ENCODE results near the gene STAT5B. TPM values are rescaled to one million over a fixed set of nuclear protein-coding genes. Genes with fewer than 3 reads are reported as not detected.
A peak's percentile ranks its signal among the peaks of the same experiment; 100 is the strongest.
"Not testable (repeated sequence)": the region's sequence is repeated elsewhere in the genome, so short reads cannot be mapped to it uniquely, and the experiment has no call there.

The STAT5B gene
- total RNA-seq, 6 experiments from 2014 or later, result 16.8 to 22.5 (median 20.1) TPM

DNA sequence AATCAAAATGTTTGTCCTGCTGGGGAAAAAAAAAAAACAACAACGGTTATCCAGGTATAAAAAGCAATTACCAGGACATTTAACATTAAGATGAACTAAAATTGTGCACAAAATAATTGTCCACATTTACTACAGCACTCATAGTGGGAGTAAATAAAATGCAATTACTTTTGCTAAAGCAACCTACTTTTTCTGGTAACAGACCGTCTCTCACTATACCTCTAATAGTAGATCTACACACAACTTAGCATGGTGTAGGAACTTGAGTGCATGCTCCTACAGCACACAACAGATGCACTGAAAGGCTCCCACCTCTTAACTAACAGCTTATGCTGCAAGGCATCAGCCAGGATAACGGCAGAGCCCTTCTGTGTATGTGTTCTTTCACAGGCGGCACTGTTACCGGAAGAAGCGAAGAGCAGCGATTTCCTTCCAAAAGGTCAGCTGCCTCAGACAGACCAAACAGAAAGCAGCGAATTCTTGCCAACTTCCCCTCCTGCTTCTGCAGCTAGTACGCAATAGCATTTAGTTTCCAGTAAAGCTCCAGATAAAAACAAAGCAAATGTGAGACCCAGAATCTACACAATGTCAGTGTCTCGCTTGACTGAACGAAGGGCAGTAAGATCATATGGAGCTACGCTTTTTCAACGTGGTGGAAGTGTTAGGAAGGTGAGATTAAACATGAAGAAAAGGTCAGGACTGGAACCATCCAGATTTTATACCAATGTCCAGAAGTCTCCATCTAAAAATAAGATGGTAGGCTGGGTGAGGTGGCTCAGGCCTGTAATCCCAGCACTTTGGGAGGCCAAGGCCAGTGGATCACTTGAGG, 27.6 kb downstream of the STAT5B start:
- Mint-ChIP-seq H3K36me3 (ENCODE audit: low read depth) (peaks cover 5% of the 10 kb centered on the region), H3K4me3 (peak overlapping the region; percentile 77), H3K27me3 (ENCODE audit: insufficient read depth) (no peaks in the 10 kb centered on the region; the same call in 1 of the 2 replicates), H3K9me3 (no peaks in the 10 kb centered on the region), H3K27ac (peak overlapping the region; percentile 78), H3K4me1 (ENCODE audit: low read depth) (peaks cover 38% of the 10 kb centered on the region)
- TF ChIP-seq, protein P1, sequence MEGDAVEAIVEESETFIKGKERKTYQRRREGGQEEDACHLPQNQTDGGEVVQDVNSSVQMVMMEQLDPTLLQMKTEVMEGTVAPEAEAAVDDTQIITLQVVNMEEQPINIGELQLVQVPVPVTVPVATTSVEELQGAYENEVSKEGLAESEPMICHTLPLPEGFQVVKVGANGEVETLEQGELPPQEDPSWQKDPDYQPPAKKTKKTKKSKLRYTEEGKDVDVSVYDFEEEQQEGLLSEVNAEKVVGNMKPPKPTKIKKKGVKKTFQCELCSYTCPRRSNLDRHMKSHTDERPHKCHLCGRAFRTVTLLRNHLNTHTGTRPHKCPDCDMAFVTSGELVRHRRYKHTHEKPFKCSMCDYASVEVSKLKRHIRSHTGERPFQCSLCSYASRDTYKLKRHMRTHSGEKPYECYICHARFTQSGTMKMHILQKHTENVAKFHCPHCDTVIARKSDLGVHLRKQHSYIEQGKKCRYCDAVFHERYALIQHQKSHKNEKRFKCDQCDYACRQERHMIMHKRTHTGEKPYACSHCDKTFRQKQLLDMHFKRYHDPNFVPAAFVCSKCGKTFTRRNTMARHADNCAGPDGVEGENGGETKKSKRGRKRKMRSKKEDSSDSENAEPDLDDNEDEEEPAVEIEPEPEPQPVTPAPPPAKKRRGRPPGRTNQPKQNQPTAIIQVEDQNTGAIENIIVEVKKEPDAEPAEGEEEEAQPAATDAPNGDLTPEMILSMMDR (IDR thresholded peaks at IDR 0.05), result no peak
- DNase-seq, result peak; percentile 36

DNA sequence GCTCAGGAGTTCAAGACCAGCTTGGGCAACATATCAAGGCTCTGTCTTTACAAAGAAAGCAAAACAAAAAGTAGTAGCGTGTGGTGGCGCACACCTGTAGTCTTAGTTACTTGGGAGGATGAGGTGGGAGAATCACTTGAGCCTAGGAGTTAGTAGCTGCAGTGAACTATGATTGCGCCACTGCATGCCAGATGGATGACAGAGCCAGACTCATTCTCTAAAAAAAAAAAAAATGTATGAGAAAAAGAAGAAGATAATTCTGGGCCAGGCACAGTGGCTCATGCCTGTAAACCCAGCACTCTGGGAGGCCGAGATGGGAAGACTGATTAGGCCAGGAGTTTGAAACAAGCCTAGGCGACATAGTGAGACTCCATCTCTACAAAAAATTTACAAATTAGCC, 28.5 kb downstream of the STAT5B start:
- peak; percentile 59 for DNase-seq
- Mint-ChIP-seq H3K4me1 (ENCODE audit: low read depth) (peaks cover 30% of the 10 kb centered on the region), H3K4me3 (no peak overlapping the region; the same call in 1 of the 2 replicates), H3K27ac (0 out of 2 replicates have a peak overlapping the region, but pooled peaks have one; percentile 21), H3K9me3 (no peaks in the 10 kb centered on the region), H3K27me3 (ENCODE audit: insufficient read depth) (no peaks in the 10 kb centered on the region; the same call in 1 of the 2 replicates), H3K36me3 (ENCODE audit: low read depth) (peaks cover 5% of the 10 kb centered on the region)
- TF ChIP-seq, protein P1 (IDR thresholded peaks at IDR 0.05), result no peak

DNA sequence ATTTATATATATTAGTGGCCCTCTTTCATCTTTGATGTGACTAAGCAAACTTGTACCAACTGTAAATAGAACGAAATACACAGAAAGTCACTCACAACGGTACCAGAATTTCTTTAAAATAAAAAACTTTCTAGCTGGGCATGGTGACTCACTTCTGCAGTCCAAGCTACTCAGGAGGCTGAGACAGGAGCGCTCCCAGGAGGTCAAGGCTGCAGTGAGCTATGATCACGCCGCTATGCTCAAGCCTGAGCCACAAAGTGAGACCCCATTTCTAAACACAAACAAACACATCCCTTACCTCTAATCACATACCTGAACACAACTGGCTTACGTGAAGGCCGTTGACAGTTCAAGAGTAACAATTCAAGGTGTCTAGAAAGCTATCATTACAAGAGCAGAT, 29.7 kb downstream of the STAT5B start:
- H3K4me1 Mint-ChIP-seq (ENCODE audit: low read depth), result peaks cover 22% of the 10 kb centered on the region
- no peaks in the 10 kb centered on the region; the same call in 1 of the 2 replicates for H3K27me3 Mint-ChIP-seq (ENCODE audit: insufficient read depth)
- no peak overlapping the region for H3K27ac Mint-ChIP-seq
- H3K36me3 Mint-ChIP-seq (ENCODE audit: low read depth), result peaks cover 5% of the 10 kb centered on the region
- H3K4me3 Mint-ChIP-seq, result no peak overlapping the region
- TF ChIP-seq, protein P1 (IDR thresholded peaks at IDR 0.05), result no peak
- no peak for DNase-seq
- no peaks in the 10 kb centered on the region for H3K9me3 Mint-ChIP-seq

DNA sequence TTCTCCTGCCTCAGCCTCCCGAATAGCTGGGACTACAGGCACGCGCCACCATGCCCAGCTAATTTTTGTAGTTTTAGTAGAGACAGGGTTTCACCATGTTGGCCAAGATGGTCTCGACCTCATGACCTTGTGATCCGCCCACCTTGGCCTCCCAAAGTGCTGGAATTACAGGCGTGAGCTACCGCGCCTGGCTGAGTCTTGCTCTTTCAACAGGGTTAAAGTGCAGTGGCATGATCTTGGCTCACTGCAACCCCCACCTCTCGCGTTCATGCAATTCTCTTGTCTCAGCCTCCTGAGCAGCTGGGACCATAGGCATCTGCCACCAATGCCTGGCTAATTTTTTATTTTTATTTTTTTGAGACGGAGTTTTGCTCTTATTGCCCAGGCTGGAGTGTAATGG, 31.0 kb downstream of the STAT5B start:
- DNase-seq; H3K36me3 Mint-ChIP-seq (ENCODE audit: low read depth); H3K4me3 Mint-ChIP-seq; H3K27ac Mint-ChIP-seq; H3K9me3 Mint-ChIP-seq; H3K27me3 Mint-ChIP-seq (ENCODE audit: insufficient read depth): not testable (repeated sequence)
- peaks cover 29% of the 10 kb centered on the region for H3K4me1 Mint-ChIP-seq (ENCODE audit: low read depth)

DNA sequence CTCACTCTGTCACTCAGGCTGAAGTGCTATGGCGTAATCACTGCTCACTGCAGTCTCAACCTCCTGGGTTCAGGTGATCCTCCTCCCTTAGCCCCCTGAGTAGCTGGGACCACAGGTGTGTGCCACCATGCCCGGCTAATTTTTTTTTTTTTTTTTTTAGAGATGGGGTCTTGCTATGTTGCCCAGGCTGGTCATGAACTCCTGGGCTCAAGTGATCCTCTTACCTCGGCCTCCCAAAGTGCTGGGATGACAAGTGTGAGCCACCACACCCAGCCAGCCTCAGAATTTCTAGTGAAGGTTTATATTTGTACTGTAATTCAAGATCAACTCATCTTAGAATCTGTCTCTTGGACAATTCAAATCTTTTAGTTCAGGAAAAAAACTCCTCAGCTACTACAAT, 32.1 kb downstream of the STAT5B start:
- not testable (repeated sequence) for DNase-seq; H3K27me3 Mint-ChIP-seq (ENCODE audit: insufficient read depth); H3K27ac Mint-ChIP-seq; H3K9me3 Mint-ChIP-seq; H3K4me3 Mint-ChIP-seq; H3K36me3 Mint-ChIP-seq (ENCODE audit: low read depth)
- H3K4me1 Mint-ChIP-seq (ENCODE audit: low read depth), result peaks cover 31% of the 10 kb centered on the region

DNA sequence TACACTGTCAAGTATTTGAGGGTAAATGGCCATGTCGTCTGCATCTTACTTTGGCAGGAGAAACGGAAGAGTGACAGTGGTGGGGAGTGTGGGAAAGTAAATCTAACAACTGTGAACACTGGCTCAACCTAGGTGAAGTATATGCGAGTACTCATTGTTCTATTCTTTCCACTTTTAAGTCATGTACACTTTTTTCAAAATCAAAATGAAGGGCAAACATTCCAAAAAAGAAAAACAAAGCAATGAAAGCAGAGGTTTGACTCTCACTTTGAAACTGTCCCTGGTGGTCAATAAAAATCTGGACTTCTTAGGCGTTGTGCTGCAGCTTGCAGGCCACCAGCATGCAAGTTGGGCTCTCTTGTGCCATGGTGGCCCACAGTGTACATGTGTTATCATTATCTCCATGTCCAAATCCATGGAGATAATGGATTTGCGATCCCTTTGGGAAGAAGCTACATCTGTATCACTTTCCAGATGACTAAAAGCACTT, 32.7 kb downstream of the STAT5B start:
- Mint-ChIP-seq H3K36me3 (ENCODE audit: low read depth) (peaks cover under 1% of the 10 kb centered on the region), H3K27ac (no peak overlapping the region), H3K4me3 (no peak overlapping the region), H3K4me1 (ENCODE audit: low read depth) (peaks cover 26% of the 10 kb centered on the region), H3K9me3 (no peaks in the 10 kb centered on the region), H3K27me3 (ENCODE audit: insufficient read depth) (no peaks in the 10 kb centered on the region; the same call in 1 of the 2 replicates)
- TF ChIP-seq, protein P1 (IDR thresholded peaks at IDR 0.05), result no peak
- DNase-seq, result no peak

Measured in HFFc6 (cell line).